GM19372 (cell line): ENCODE data around the gene RPL13A.

Experiments
- ATAC-seq: cut with Tn5 transposase; IDR thresholded peaks from one replicate; pipeline ENCODE4 v1.9.1; 2021; ENCODE audit warnings: mild to moderate bottlenecking, low read depth, moderate library complexity; ENCODE audit not compliant: unreplicated experiment

The RPL13A gene

GRCh38 chr19:49502866-49503581 is 15.6 kb downstream of the RPL13A start:
- ATAC-seq, result no peak

GRCh38 chr19:49503582-49503962 is 16.2 kb downstream of the RPL13A start:
- ATAC-seq, result no peak

GRCh38 chr19:49506575-49507105 is 19.2 kb downstream of the RPL13A start:
- ATAC-seq, result no peak

- ATAC-seq, result no peak
These were observed 20.5 kb downstream of the RPL13A start for GRCh38 chr19:49507803-49508494.

GRCh38 chr19:49512970-49513745 is 25.8 kb downstream of the RPL13A start:
- no peak for ATAC-seq

GRCh38 chr19:49513746-49514118 is 26.3 kb downstream of the RPL13A start:
- no peak for ATAC-seq

GRCh38 chr19:49514151-49514550 is 26.7 kb downstream of the RPL13A start:
- no peak for ATAC-seq

GRCh38 chr19:49515767-49516166 is 28.4 kb downstream of the RPL13A start:
- no peak for ATAC-seq

- no peak for ATAC-seq
These were observed 30.6 kb downstream of the RPL13A start for GRCh38 chr19:49518033-49518432.

GRCh38 chr19:49520705-49521319 is 33.4 kb downstream of the RPL13A start:
- no peak for ATAC-seq

- no peak for ATAC-seq
These were observed 37.5 kb downstream of the RPL13A start for GRCh38 chr19:49524812-49525455.

GRCh38 chr19:49528211-49528771 is 40.9 kb downstream of the RPL13A start:
- ATAC-seq, result no peak

- ATAC-seq, result no peak
These were observed 43.3 kb downstream of the RPL13A start for GRCh38 chr19:49530708-49531107.

GRCh38 chr19:49533551-49534488 is 46.4 kb downstream of the RPL13A start:
- peak; percentile 66 for ATAC-seq

GRCh38 chr19:49534632-49535385 is 47.4 kb downstream of the RPL13A start:
- no peak for ATAC-seq

GRCh38 chr19:49536921-49537462 is 49.6 kb downstream of the RPL13A start:
- no peak for ATAC-seq

GRCh38 chr19:49538643-49539042 is 51.2 kb downstream of the RPL13A start:
- ATAC-seq, result no peak
